HG02610 (cell line): ENCODE measurements around the gene RHOT1.
"Not testable (repeated sequence)": the region's sequence is repeated elsewhere in the genome, so short reads cannot be mapped to it uniquely, and the experiment has no call there.

Source experiments
- ATAC-seq: cut with Tn5 transposase; IDR thresholded peaks from one replicate; pipeline ENCODE4 v1.9.1; 2021; ENCODE audit warnings: mild to moderate bottlenecking, moderate library complexity; ENCODE audit not compliant: unreplicated experiment

The RHOT1 gene

GRCh38 chr17:32222621-32223020, 80.3 kb downstream of the RHOT1 start:
- no peak for ATAC-seq

GRCh38 chr17:32223703-32224102, 81.4 kb downstream of the RHOT1 start:
- no peak for ATAC-seq

- no peak for ATAC-seq
Measured at GRCh38 chr17:32226886-32227285, 84.6 kb downstream of the RHOT1 start.

GRCh38 chr17:32227910-32228309, 85.6 kb downstream of the RHOT1 start:
- no peak for ATAC-seq

GRCh38 chr17:32235588-32235987, 93.3 kb downstream of the RHOT1 start:
- no peak for ATAC-seq

- ATAC-seq = no peak
Measured at GRCh38 chr17:32239456-32239855, 97.2 kb downstream of the RHOT1 start.

GRCh38 chr17:32240750-32241149, 98.4 kb downstream of the RHOT1 start:
- no peak for ATAC-seq

GRCh38 chr17:32241640-32242039, 99.3 kb downstream of the RHOT1 start:
- no peak for ATAC-seq

GRCh38 chr17:32249475-32249874, 107.2 kb downstream of the RHOT1 start:
- no peak for ATAC-seq

GRCh38 chr17:32253117-32253611, 110.9 kb downstream of the RHOT1 start:
- ATAC-seq = no peak

- no peak for ATAC-seq
Measured at GRCh38 chr17:32256012-32256700, 113.9 kb downstream of the RHOT1 start.

- ATAC-seq = no peak
Measured at GRCh38 chr17:32256701-32257019, 114.4 kb downstream of the RHOT1 start.

GRCh38 chr17:32258383-32259140, 116.3 kb downstream of the RHOT1 start:
- ATAC-seq = no peak

- ATAC-seq = no peak
Measured at GRCh38 chr17:32259586-32259985, 117.3 kb downstream of the RHOT1 start.

- no peak for ATAC-seq
Measured at GRCh38 chr17:32261417-32261736, 119.1 kb downstream of the RHOT1 start.

- no peak for ATAC-seq
Measured at GRCh38 chr17:32261936-32262510, 119.7 kb downstream of the RHOT1 start.

GRCh38 chr17:32263515-32263914, 121.2 kb downstream of the RHOT1 start:
- ATAC-seq = not testable (repeated sequence)

- ATAC-seq = no peak
Measured at GRCh38 chr17:32264140-32264799, 122.0 kb downstream of the RHOT1 start.

- ATAC-seq = no peak
Measured at GRCh38 chr17:32264823-32265191, 122.5 kb downstream of the RHOT1 start.

GRCh38 chr17:32265192-32265923, 123.1 kb downstream of the RHOT1 start, which contains the start of gene RHBDL3:
TSS of gene RHBDL3 (plus strand) at chr17:32265832. CDS start at chr17:32266190, 358 bp downstream.
- no peak for ATAC-seq

GRCh38 chr17:32266051-32266388, 123.7 kb downstream of the RHOT1 start:
- ATAC-seq = no peak
